ENCODE results near the gene TAPT1.

The TAPT1 gene

DNA sequence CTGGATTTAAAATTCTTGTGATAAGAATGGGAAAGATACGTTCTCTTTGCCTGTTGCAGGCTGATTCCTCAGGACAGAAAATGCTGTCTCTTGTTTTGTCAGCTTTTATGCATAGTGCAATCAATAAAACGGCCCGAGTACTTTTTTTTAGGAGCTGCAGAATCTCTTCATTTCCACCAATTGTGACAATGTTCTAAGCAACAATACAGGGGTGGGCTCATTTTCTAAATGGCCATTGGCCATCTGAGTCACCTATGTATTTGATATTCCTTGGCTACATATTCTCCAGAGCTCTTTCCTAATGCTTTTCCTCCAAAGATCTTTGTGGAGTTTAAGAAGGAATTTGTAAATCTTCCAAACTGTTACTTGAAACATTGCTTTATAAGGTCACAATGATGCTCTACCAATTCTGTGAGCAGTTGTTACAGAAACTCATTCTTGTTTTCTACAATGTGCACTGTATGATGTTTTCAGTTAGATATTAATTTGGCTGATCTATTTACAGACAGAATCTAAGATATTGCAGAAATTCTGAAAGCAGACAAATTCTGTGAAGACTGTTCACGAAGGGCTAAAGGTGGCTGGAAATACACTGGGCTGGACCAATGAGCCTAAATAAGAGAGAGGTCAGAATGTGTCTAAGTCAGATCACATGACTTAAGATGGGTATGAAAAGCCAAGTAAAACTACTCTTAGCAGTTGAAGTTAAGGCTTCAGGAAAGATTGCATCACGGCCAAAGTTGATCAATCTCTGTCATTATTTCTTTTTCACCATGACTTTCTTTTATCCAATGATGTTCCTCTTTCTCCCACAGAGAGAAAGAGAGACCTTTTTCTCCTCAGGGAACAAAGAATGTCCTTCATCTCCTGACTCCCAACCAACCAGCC is 33.4 kb downstream of the TAPT1 start:
- Mint-ChIP-seq H3K9me3 (no peaks in the 10 kb centered on the region), H3K27me3 (no peaks in the 10 kb centered on the region), H3K27ac (peak overlapping the region; percentile 6), H3K36me3 (ENCODE audit: low read depth) (peaks cover 87% of the 10 kb centered on the region), H3K4me1 (ENCODE audit: low read depth) (peaks cover 23% of the 10 kb centered on the region), H3K4me3 (no peak overlapping the region)
- no peak for DNase-seq

DNA sequence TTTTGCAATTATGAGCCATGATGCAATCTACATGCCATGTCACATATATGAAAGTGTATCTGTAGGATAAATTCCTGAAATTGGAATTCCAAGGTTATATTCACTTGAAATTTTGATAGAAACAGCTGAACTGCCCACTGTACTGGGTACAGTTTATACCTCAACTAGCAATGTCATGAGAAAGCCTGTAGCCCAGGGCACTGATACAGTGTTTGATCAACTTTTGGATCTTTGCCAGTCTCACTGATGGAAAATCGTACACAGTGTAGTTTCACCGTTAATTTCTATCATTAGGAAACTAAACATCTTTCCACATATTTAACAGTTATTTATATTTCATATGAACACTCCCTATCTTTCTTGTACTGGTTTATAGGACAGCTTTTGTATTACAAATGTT is 34.2 kb downstream of the TAPT1 start:
- Mint-ChIP-seq H3K27me3 (no peaks in the 10 kb centered on the region), H3K36me3 (ENCODE audit: low read depth) (peaks cover 88% of the 10 kb centered on the region), H3K9me3 (no peaks in the 10 kb centered on the region), H3K4me3 (no peak overlapping the region), H3K4me1 (ENCODE audit: low read depth) (peaks cover 20% of the 10 kb centered on the region), H3K27ac (no peak overlapping the region)
- DNase-seq, result no peak

- H3K4me1 Mint-ChIP-seq (ENCODE audit: low read depth), result no peaks in the 10 kb centered on the region
- no peak for DNase-seq
- H3K27ac Mint-ChIP-seq, result no peak overlapping the region
- H3K4me3 Mint-ChIP-seq, result no peak overlapping the region
- H3K27me3 Mint-ChIP-seq, result no peaks in the 10 kb centered on the region
- H3K36me3 Mint-ChIP-seq (ENCODE audit: low read depth), result peaks cover 85% of the 10 kb centered on the region
- no peaks in the 10 kb centered on the region for H3K9me3 Mint-ChIP-seq
These were observed 38.8 kb downstream of the TAPT1 start for GRCh38 chr4:16187455-16187854.

GRCh38 chr4:16186986-16187385 is 39.3 kb downstream of the TAPT1 start:
- H3K27ac Mint-ChIP-seq, result no peak overlapping the region
- H3K36me3 Mint-ChIP-seq (ENCODE audit: low read depth), result peaks cover 82% of the 10 kb centered on the region
- DNase-seq, result no peak
- H3K27me3 Mint-ChIP-seq, result no peaks in the 10 kb centered on the region
- no peak overlapping the region for H3K4me3 Mint-ChIP-seq
- H3K9me3 Mint-ChIP-seq, result no peaks in the 10 kb centered on the region
- H3K4me1 Mint-ChIP-seq (ENCODE audit: low read depth), result no peaks in the 10 kb centered on the region

- Mint-ChIP-seq H3K27ac (no peak overlapping the region), H3K36me3 (ENCODE audit: low read depth) (peaks cover 72% of the 10 kb centered on the region), H3K4me1 (ENCODE audit: low read depth) (no peaks in the 10 kb centered on the region), H3K4me3 (no peak overlapping the region), H3K9me3 (no peaks in the 10 kb centered on the region), H3K27me3 (no peaks in the 10 kb centered on the region)
- DNase-seq, result no peak
These were observed 42.7 kb downstream of the TAPT1 start for GRCh38 chr4:16183604-16184003.

DNA sequence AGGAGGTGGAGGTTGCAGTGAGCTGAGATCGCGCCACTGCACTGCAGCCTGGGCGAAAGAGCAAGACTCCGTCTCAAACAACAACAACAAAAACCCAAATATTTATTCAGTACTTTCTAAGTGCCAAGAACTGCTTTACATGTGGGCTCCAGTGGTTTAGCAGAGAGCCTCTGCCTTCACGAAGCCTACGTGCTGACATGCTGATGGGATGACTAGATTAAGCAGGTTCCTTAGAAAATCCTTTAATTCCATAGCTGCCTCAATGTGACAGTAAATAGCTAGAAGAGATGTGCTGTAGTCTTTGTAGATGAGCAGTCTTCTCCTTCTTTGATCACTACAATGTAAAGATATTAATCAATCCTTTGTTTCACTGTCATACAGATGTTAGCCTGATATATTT is 49.6 kb downstream of the TAPT1 start:
- H3K4me1 Mint-ChIP-seq (ENCODE audit: low read depth), result no peaks in the 10 kb centered on the region
- H3K4me3 Mint-ChIP-seq, result no peak overlapping the region
- no peak for DNase-seq
- no peaks in the 10 kb centered on the region for H3K27me3 Mint-ChIP-seq
- no peaks in the 10 kb centered on the region for H3K9me3 Mint-ChIP-seq
- H3K27ac Mint-ChIP-seq, result no peak overlapping the region
- H3K36me3 Mint-ChIP-seq (ENCODE audit: low read depth), result peaks cover 68% of the 10 kb centered on the region

GRCh38 chr4:16171831-16172230 is 54.4 kb downstream of the TAPT1 start:
- Mint-ChIP-seq H3K27me3 (no peaks in the 10 kb centered on the region), H3K4me3 (no peak overlapping the region), H3K4me1 (ENCODE audit: low read depth) (no peaks in the 10 kb centered on the region), H3K27ac (no peak overlapping the region), H3K36me3 (ENCODE audit: low read depth) (peaks cover 70% of the 10 kb centered on the region), H3K9me3 (no peaks in the 10 kb centered on the region)
- no peak for DNase-seq

GRCh38 chr4:16169490-16169889 is 56.8 kb downstream of the TAPT1 start:
- peak overlapping the region; percentile 66 for H3K27ac Mint-ChIP-seq

GRCh38 chr4:16168710-16169388 is 57.4 kb downstream of the TAPT1 start:
- Mint-ChIP-seq H3K9me3 (no peaks in the 10 kb centered on the region), H3K4me3 (no peak overlapping the region), H3K27ac (peak overlapping the region; percentile 27), H3K36me3 (ENCODE audit: low read depth) (peaks cover 79% of the 10 kb centered on the region), H3K4me1 (ENCODE audit: low read depth) (no peaks in the 10 kb centered on the region), H3K27me3 (no peaks in the 10 kb centered on the region)
- no peak for DNase-seq

More at GRCh38 chr4:16169490-16169889, 56.8 kb downstream of the TAPT1 start:
- H3K36me3 Mint-ChIP-seq (ENCODE audit: low read depth), result peaks cover 75% of the 10 kb centered on the region
- no peaks in the 10 kb centered on the region for H3K4me1 Mint-ChIP-seq (ENCODE audit: low read depth)
- no peaks in the 10 kb centered on the region for H3K9me3 Mint-ChIP-seq
- H3K4me3 Mint-ChIP-seq, result no peak overlapping the region
- no peak for DNase-seq
- H3K27me3 Mint-ChIP-seq, result no peaks in the 10 kb centered on the region

- Mint-ChIP-seq H3K27ac (no peak overlapping the region), H3K9me3 (no peaks in the 10 kb centered on the region), H3K4me3 (no peak overlapping the region), H3K27me3 (no peaks in the 10 kb centered on the region), H3K4me1 (ENCODE audit: low read depth) (no peaks in the 10 kb centered on the region), H3K36me3 (ENCODE audit: low read depth) (peaks cover 80% of the 10 kb centered on the region)
- DNase-seq, result no peak
These were observed 58.1 kb downstream of the TAPT1 start for GRCh38 chr4:16168144-16168543.

DNA sequence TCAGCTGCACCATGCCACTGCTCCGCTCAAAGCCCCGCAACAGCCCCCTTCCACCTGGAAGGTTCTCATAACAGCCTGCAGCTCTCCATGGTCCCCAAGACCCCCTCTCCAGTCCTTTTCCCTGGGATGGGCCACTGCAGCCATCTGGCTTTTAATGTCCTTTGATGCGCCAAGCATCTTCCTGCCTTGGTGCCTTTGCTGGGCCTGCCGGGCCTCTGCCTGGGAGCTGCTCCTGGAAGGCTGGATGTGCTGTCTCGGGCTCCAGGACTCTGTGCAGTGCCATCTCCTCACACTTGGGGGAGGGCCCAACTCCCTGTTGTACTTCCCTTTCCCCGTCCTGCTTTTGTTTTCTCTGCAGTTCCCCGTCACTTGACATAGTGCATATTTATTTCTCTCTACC is 60.3 kb downstream of the TAPT1 start:
- Mint-ChIP-seq H3K27ac (no peak overlapping the region), H3K4me3 (no peak overlapping the region), H3K9me3 (no peaks in the 10 kb centered on the region), H3K27me3 (no peaks in the 10 kb centered on the region), H3K4me1 (ENCODE audit: low read depth) (peaks cover 1% of the 10 kb centered on the region), H3K36me3 (ENCODE audit: low read depth) (peaks cover 84% of the 10 kb centered on the region)
- DNase-seq, result no peak

DNA sequence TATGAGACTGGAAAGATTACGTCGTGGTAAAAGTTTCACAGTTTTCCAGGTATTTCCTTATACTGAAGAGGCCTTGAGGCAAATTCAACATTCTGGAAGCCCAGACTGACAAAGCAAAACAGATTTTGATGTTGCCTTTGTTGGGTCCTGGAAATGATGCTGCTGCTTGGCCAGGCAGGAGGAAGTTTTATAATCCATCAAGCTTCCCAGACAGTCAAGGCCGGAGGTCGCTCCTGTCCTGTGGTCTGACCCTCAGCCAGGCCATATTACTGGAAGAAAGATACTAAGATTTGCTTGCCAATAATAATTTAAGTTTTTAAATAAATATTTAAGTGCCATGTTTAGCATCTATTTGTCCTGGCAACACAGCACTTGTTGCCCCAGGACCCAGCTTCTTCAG is 63.4 kb downstream of the TAPT1 start:
- Mint-ChIP-seq H3K27ac (no peak overlapping the region), H3K4me3 (no peak overlapping the region), H3K36me3 (ENCODE audit: low read depth) (peaks cover 65% of the 10 kb centered on the region), H3K4me1 (ENCODE audit: low read depth) (peaks cover 1% of the 10 kb centered on the region), H3K27me3 (no peaks in the 10 kb centered on the region), H3K9me3 (no peaks in the 10 kb centered on the region)
- no peak for DNase-seq

- no peak overlapping the region for H3K4me3 Mint-ChIP-seq
- no peaks in the 10 kb centered on the region for H3K27me3 Mint-ChIP-seq
- H3K36me3 Mint-ChIP-seq (ENCODE audit: low read depth), result peaks cover 59% of the 10 kb centered on the region
These were observed 64.3 kb downstream of the TAPT1 start for GRCh38 chr4:16161851-16162408.

DNA sequence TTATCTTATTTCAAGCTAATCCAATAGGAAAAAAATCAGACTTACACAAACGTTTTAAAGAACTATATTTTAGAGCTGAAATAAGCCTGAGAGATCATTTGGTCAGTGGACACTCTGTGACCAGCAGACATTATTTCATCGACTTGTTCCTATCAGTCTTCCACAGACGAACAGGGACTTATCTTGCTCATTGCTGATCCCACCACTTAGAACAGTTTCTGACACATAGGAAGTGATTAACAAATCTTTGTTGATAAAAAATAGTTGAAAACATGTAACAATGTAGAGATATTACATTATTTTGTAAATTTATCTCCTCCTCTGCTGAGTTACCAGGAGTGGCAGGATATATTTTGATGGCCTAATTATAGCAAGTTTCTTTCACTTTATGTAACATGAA is 65.8 kb downstream of the TAPT1 start:
- H3K4me1 Mint-ChIP-seq (ENCODE audit: low read depth), result peaks cover 1% of the 10 kb centered on the region
- no peak for DNase-seq
- H3K27me3 Mint-ChIP-seq, result no peaks in the 10 kb centered on the region
- H3K4me3 Mint-ChIP-seq, result no peak overlapping the region
- H3K36me3 Mint-ChIP-seq (ENCODE audit: low read depth), result peaks cover 46% of the 10 kb centered on the region
- no peaks in the 10 kb centered on the region for H3K9me3 Mint-ChIP-seq
- H3K27ac Mint-ChIP-seq, result no peak overlapping the region

More at GRCh38 chr4:16161851-16162408, 64.3 kb downstream of the TAPT1 start:
- Mint-ChIP-seq H3K27ac (peak overlapping the region; percentile 80), H3K9me3 (no peaks in the 10 kb centered on the region), H3K4me1 (ENCODE audit: low read depth) (peaks cover 1% of the 10 kb centered on the region)
- DNase-seq, result no peak

GRCh38 chr4:16159286-16159685 is 67.0 kb downstream of the TAPT1 start:
- Mint-ChIP-seq H3K9me3 (no peaks in the 10 kb centered on the region), H3K27me3 (no peaks in the 10 kb centered on the region), H3K4me1 (ENCODE audit: low read depth) (peaks cover 1% of the 10 kb centered on the region), H3K4me3 (no peak overlapping the region), H3K27ac (no peak overlapping the region), H3K36me3 (ENCODE audit: low read depth) (peaks cover 37% of the 10 kb centered on the region)
- DNase-seq, result no peak

All from activated T-cell treated with anti-CD3 and anti-CD28 coated beads, Interleukin-2, amount 50 U/mL, for 24 hours (primary cell).